Small intestine (tissue), 7 donors: ENCODE data around the gene MTCL1. TPM values are rescaled to one million over a fixed set of nuclear protein-coding genes. Genes with fewer than 3 reads are reported as not detected.

Experiments
- DNase-seq, 2 donors: peaks; one replicate each; pipeline versions ENCODE4 v3.0.0 to v3.0.0-alpha.2; 2013
- FAIRE-seq: peaks from 2 replicates; lab custom pipeline; 2012; peaks lifted over from hg19 to GRCh38; lab: Jason Lieb, UNC
- H3K27ac ChIP-seq, 3 donors: one replicate each; pipeline ENCODE4 v1.5.1; 2013; ENCODE audit warnings: low read length in 2 of 3, mild to moderate bottlenecking in 2 of 3, control low read depth in 1 of 3, inconsistent platforms in 1 of 3, low read depth in 1 of 3, moderate library complexity in 1 of 3
- H3K27me3 ChIP-seq, 3 donors: one replicate each; pipeline ENCODE4 v1.6.1; 2013; ENCODE audit warnings: low read length in 3 of 3, inconsistent platforms in 1 of 3; ENCODE audit not compliant: control insufficient read depth in 3 of 3, insufficient read depth in 3 of 3
- H3K36me3 ChIP-seq, 3 donors: one replicate each; pipeline ENCODE4 v1.6.1; 2013; ENCODE audit warnings: low read length in 3 of 3, inconsistent platforms in 1 of 3, low read depth in 1 of 3, mild to moderate bottlenecking in 1 of 3, moderate library complexity in 1 of 3; ENCODE audit not compliant: control insufficient read depth in 3 of 3, insufficient read depth in 2 of 3
- H3K4me1 ChIP-seq, 3 donors: one replicate each; pipeline ENCODE4 v1.6.1; 2013; ENCODE audit warnings: low read length in 2 of 3, inconsistent platforms in 1 of 3, low read depth in 1 of 3, mild to moderate bottlenecking in 1 of 3, moderate library complexity in 1 of 3; ENCODE audit not compliant: control insufficient read depth in 3 of 3, insufficient read depth in 2 of 3
- H3K4me3 ChIP-seq, 3 donors: one replicate each; pipeline ENCODE4 v1.5.1; 2013; ENCODE audit warnings: low read length in 3 of 3, control low read depth in 1 of 3, inconsistent platforms in 1 of 3, low read depth in 1 of 3, mild to moderate bottlenecking in 1 of 3, moderate library complexity in 1 of 3
- H3K9me3 ChIP-seq, 2 donors: one replicate each; pipeline ENCODE4 v1.6.1; 2013; ENCODE audit warnings: low read depth in 1 of 2, low read length in 1 of 2; ENCODE audit not compliant: control insufficient read depth in 2 of 2, insufficient read depth in 1 of 2
- WGBS, 3 donors: extraction: QIAGEN DNeasy Blood & Tissue Kit; methylation state at CpG; one replicate each; pipeline ENCODE4 v1.1.7; 2013; 5-methylcytosine and 5-hydroxymethylcytosine counted together
- polyA plus RNA-seq, 4 donors: library from polyadenylated mRNA; stranded (reverse) in 3 of 4; unstranded in 1 of 4; fragments of 200-250 nt in 3 of 4; fragments of 120-200 nt in 1 of 4; gene quantifications; one replicate each; pipeline versions ENCODE4 v1.2.1 to v1.2.3, GENCODE V29; 2013
- donor health status: healthy with polysubstance abuse.
- donor health status: control.
- donor health status: control.
- donor health status: Bipolar disorder and iron deficiency.
- donor health status: healthy.

MTCL1 gene
- polyA plus RNA-seq, 4 donors, result 2.5 to 12.4 (median 6.0) TPM

- 1 to 3% (median 3%) methylated on average over 36 to 64 of the region's 64 CpGs for WGBS, 3 donors
Measured at GRCh38 chr18:8704361-8705237, 757 bp upstream of the MTCL1 start.

GRCh38 chr18:8705961-8706790, 820 bp downstream of the MTCL1 start:
- peaks cover 0 to 24% (median 4%) of the 10 kb centered on the region in 3 donors for H3K4me1 ChIP-seq
- H3K36me3 ChIP-seq, result no peaks in the 10 kb centered on the region
- peak overlapping the region; percentile 38 to 78 (median 65) for H3K4me3 ChIP-seq
- peak in 1 of 2 donors; percentile 50 for DNase-seq
- no peaks in the 10 kb centered on the region for H3K9me3 ChIP-seq
- 0 to 1% (median 1%) methylated on average over 48 to 116 of the region's 116 CpGs for WGBS, 3 donors
- peak overlapping the region in 2 of 3 donors; percentile 23 to 30 for H3K27ac ChIP-seq
- H3K27me3 ChIP-seq, result peaks cover 0 to 52% (median 0%) of the 10 kb centered on the region in 3 donors
- no peak for FAIRE-seq

More at GRCh38 chr18:8704361-8705237, 757 bp upstream of the MTCL1 start:
- H3K4me1 ChIP-seq, result peaks cover 0 to 24% (median 4%) of the 10 kb centered on the region in 3 donors
- H3K27ac ChIP-seq, result peak overlapping the region; percentile 24 to 82 (median 67)
- H3K27me3 ChIP-seq, result peaks cover 0 to 52% (median 0%) of the 10 kb centered on the region in 3 donors
- no peaks in the 10 kb centered on the region for H3K36me3 ChIP-seq
- no peaks in the 10 kb centered on the region for H3K9me3 ChIP-seq
- DNase-seq (peak; percentile 86 to 89), FAIRE-seq (no peak)
- peak overlapping the region; percentile 65 to 78 (median 69) for H3K4me3 ChIP-seq

- H3K4me1 ChIP-seq, result peaks cover 0 to 24% (median 4%) of the 10 kb centered on the region in 3 donors
- H3K9me3 ChIP-seq, result peaks cover 0 to 3% of the 10 kb centered on the region in 2 donors
- peak overlapping the region in 2 of 3 donors; percentile 23 to 30 for H3K27ac ChIP-seq
- WGBS, 3 donors, result 5 to 9% (median 6%) methylated on average over 48 of the region's 48 CpGs
- no peak for FAIRE-seq
- DNase-seq, result peak; percentile 53 to 69
- H3K36me3 ChIP-seq, result no peaks in the 10 kb centered on the region
- H3K4me3 ChIP-seq, result peak overlapping the region; percentile 38 to 78 (median 65)
- peaks cover 0 to 50% (median 0%) of the 10 kb centered on the region in 3 donors for H3K27me3 ChIP-seq
Measured at GRCh38 chr18:8706791-8707555, 1.6 kb downstream of the MTCL1 start.

GRCh38 chr18:8707556-8708300, 2.4 kb downstream of the MTCL1 start:
- peak overlapping the region in 2 of 3 donors; percentile 38 to 78 for H3K4me3 ChIP-seq
- DNase-seq (no peak), FAIRE-seq (no peak)
- peak overlapping the region in 1 of 3 donors; percentile 23 for H3K27ac ChIP-seq
- H3K4me1 ChIP-seq, result peaks cover 0 to 24% (median 4%) of the 10 kb centered on the region in 3 donors
- H3K9me3 ChIP-seq, result peaks cover 0 to 3% of the 10 kb centered on the region in 2 donors
- WGBS, 3 donors, result 40 to 51% (median 43%) methylated on average over 4 of the region's 4 CpGs
- H3K36me3 ChIP-seq, result no peaks in the 10 kb centered on the region
- H3K27me3 ChIP-seq, result peaks cover 0 to 51% (median 0%) of the 10 kb centered on the region in 3 donors

GRCh38 chr18:8708670-8709069, 3.3 kb downstream of the MTCL1 start:
- no peak for FAIRE-seq
- 88 to 92% (median 90%) methylated on average over 9 of the region's 9 CpGs for WGBS, 3 donors
- H3K4me3 ChIP-seq, result no peak overlapping the region
- H3K27ac ChIP-seq, result no peak overlapping the region
- H3K36me3 ChIP-seq, result no peaks in the 10 kb centered on the region
- DNase-seq, result no peak
- H3K9me3 ChIP-seq, result peaks cover 0 to 3% of the 10 kb centered on the region in 2 donors
- peaks cover 0 to 42% (median 0%) of the 10 kb centered on the region in 3 donors for H3K27me3 ChIP-seq
- H3K4me1 ChIP-seq, result peaks cover 0 to 18% (median 4%) of the 10 kb centered on the region in 3 donors

GRCh38 chr18:8709248-8710059, 4.1 kb downstream of the MTCL1 start:
- FAIRE-seq (no peak), DNase-seq (no peak)
- Histone ChIP-seq H3K27me3 (peaks cover 0 to 35% (median 0%) of the 10 kb centered on the region in 3 donors), H3K36me3 (no peaks in the 10 kb centered on the region), H3K27ac (no peak overlapping the region), H3K4me3 (no peak overlapping the region), H3K4me1 (peaks cover 0 to 10% (median 0%) of the 10 kb centered on the region in 3 donors), H3K9me3 (peaks cover 0 to 3% of the 10 kb centered on the region in 2 donors)
- 85 to 91% (median 87%) methylated on average over 14 of the region's 14 CpGs for WGBS, 3 donors

GRCh38 chr18:8711736-8712135, 6.4 kb downstream of the MTCL1 start:
- Histone ChIP-seq H3K27me3 (peaks cover 0 to 37% (median 0%) of the 10 kb centered on the region in 3 donors), H3K9me3 (peaks cover 0 to 3% of the 10 kb centered on the region in 2 donors), H3K27ac (no peak overlapping the region), H3K4me3 (no peak overlapping the region), H3K4me1 (peaks cover 0 to 6% (median 0%) of the 10 kb centered on the region in 3 donors), H3K36me3 (no peaks in the 10 kb centered on the region)
- DNase-seq, result no peak
- WGBS, 3 donors, result 87 to 99% (median 97%) methylated on average over 5 of the region's 5 CpGs
- no peak for FAIRE-seq
